GM10266 (cell line): ENCODE data around the gene EHD1.

Experiments used
- DNase-seq: peaks from one replicate; pipeline ENCODE4 v3.0.0; 2012; ENCODE audit errors: extremely low spot score
- TF ChIP-seq, protein P1 (sequence below): IDR thresholded peaks from 2 replicates; pipeline ENCODE4 v1.5.1; 2012; ENCODE audit warnings: mild to moderate bottlenecking, low read depth; ENCODE audit not compliant: control insufficient read depth, insufficient read depth; ENCODE audit errors: missing control alignments

EHD1 gene

DNA sequence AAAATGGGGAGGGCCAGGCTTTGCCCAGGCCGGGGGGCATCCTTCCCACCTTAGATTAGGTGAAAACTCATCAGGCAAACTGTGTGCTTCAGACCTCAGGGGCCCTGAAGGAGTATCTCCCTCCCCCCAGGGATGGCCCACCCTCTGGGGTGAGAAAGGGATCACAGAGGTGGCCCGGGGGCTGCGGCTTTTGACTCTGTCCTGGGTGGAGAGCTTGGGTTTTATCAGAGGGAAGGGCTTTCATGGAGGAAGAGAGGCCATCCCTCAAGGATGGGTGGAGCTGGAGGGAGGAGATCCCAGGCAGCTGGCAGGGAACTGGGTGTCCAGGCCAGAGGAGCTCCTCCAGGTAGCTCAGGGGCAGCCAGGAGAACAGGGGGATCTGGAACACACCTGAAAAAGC, 43.0 kb upstream of the EHD1 start:
- DNase-seq = no peak
- TF ChIP-seq, protein P1, sequence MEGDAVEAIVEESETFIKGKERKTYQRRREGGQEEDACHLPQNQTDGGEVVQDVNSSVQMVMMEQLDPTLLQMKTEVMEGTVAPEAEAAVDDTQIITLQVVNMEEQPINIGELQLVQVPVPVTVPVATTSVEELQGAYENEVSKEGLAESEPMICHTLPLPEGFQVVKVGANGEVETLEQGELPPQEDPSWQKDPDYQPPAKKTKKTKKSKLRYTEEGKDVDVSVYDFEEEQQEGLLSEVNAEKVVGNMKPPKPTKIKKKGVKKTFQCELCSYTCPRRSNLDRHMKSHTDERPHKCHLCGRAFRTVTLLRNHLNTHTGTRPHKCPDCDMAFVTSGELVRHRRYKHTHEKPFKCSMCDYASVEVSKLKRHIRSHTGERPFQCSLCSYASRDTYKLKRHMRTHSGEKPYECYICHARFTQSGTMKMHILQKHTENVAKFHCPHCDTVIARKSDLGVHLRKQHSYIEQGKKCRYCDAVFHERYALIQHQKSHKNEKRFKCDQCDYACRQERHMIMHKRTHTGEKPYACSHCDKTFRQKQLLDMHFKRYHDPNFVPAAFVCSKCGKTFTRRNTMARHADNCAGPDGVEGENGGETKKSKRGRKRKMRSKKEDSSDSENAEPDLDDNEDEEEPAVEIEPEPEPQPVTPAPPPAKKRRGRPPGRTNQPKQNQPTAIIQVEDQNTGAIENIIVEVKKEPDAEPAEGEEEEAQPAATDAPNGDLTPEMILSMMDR = no peak

DNA sequence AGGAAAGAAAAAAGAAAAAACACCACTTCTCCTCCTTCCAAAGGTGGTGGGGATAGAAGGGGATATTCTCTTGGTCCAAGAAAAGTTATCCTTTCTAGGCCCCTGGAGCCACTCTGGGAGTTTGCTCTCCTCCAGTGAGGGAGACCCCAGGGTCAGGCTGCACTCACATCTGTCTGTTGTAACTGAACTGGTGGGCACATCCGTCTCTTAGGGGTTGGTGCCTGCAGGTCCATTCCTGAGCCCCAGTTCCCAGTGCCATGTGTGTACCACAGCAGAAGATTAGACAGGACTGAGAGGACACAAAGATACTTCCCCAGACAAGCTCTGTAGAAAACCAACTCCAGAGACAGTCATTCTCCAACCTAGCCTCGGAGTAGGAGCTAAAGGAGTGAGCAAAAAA, 41.7 kb upstream of the EHD1 start:
- no peak for DNase-seq
- TF ChIP-seq, protein P1 = no peak

DNA sequence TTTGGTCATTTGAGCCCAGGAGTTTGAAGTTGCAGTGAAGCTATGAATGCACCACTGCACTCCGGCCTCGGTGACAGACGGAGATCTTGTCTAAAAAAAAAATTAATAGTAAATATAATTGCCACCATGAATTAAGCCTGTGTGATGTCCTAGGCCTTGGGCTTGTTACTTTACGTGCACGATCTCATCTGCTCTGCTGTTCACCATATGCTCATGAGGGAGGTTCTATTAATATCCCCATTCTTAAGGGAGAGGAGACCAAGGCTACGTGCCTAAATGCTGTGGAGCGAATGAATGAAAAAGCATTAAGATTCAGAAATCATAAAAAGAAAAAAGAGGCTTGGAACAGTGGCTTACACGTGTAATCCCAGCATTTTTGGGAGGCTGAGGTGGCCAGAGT, 41.2 kb upstream of the EHD1 start:
- DNase-seq = no peak
- TF ChIP-seq, protein P1 = no peak

DNA sequence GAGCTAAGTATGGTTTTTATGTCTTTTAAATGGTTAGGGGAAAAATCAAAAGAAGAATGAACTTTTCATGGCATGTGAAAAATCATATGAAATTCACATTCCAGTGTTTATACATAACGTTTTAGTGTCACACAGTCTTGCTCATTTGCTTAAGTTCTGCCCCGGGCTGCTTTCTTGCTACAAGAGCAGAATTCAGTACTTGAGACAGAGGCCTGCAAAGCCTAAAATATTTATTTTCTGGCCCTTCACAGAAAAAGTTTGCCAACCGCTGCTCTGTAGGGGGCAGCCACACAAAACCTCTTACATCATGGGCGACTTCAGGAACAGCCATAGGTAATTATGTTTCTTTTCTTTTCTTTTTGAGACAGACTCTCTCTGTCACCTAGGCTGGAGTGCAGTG, 39.6 kb upstream of the EHD1 start:
- DNase-seq = no peak
- TF ChIP-seq, protein P1 = peak; percentile 42

DNA sequence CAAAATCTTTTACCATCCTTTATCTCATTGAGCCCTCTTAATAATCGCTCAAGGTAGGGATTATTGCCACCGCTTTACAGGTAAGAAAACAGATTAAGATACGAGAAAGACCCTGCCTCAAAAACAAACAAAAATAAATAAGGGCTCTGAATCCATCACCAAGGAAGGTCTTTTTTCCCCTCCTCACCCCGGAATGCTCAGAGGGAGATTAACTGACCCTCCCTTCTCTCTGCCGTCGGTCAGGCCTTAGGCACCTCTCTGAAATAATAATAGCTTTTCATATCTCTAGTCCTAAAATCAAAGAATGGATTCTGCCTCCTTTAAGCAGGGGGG, 39.2 kb upstream of the EHD1 start:
- TF ChIP-seq, protein P1 = no peak
- no peak for DNase-seq

DNA sequence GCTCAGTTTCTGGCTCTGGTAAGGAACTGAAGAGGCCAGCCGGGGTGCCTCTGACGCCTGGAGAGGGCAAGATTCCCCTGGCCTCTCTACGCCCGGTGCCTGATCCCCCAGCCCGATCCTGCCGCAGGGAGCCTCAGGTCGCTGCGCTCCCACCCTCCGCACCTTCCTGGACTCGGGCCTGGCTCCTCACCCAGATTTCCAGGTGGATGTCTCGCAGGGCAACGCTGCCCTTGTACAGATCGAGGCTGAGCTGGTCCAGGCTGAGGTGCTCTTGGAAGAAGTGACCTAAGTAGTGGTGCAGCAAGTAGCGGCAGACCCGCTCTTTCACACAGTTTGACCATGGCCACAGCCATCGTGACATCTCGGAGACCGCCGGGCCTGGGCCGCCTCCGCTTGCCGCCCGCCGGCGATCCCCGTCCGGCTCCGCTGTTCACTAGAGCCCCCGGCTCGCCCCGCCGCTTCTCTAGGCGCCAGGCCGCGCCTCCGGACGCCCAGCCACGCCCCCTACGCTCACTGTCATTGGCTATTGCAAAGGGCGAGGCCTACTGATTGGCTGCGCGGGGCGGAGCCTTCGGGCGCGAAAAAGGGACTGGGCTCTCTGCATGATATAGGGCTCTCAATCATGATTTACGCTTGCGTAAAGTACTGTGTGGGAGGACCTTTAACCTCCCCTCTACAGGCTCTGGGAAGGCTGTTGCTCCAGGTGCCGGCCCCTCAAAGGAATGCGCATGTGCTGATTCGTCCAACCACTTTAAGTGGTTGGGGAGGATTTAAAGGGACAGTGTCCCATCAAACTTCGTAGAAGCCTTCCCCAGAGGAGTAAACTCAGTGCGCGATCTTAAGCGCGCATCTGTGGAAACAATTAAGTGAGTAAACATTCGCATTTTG, 38.6 kb upstream of the EHD1 start, which contains the start of gene ATG2A:
Gene ATG2A (minus strand): TSS at position 435 of the 888 bp plus-strand sequence. CDS start 74 bp downstream, at position 361.
- peak; percentile 99 for DNase-seq
- TF ChIP-seq, protein P1 = no peak

DNA sequence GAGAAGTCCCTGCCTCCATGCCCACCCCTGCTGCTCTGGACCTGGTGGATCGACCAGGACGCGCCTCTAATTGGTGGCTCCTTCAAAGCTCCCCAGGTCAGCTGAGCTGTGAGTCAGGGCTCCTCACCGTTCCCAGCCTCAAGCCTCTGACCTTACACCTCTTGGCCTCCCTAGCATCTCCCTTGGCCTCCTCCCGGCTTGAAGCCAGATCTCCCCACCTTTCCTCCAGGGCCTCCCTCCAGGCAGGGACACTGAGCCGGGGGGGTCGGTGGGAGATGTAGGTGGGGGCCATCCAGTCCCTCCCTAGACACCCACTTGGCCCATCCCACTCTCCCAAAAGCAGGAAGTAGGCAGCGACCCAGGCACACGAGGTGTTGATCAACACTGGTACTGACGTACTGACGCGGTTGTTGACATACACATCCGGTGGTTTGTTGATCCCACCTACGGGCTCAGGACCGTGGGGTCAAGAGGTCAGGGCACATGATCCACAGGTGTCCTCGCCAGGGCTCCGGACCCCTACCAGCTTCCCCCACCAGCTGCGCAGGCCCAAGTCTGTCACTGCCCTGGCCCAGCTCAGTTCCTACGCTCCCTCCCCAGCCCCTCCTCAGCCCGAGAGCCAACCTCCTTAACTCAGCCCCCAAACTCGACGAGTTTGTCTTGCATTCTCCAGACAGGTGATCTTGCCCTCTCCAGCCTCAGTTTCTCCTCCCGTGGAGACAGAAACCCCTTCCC, 37.8 kb upstream of the EHD1 start:
- TF ChIP-seq, protein P1 = no peak
- peak; percentile 70 for DNase-seq
